Pancreas (tissue), 10 donors: ENCODE data around the gene CDC42. TPM values are rescaled to one million over a fixed set of nuclear protein-coding genes. Genes with fewer than 3 reads are reported as not detected.

ENCODE experiments used
- ATAC-seq, 4 donors: fragments of 200-7000 bp; cut with Tn5 transposase; one replicate each; pipeline versions ENCODE4 v1.8.0 to v1.9.1; 2020; ENCODE audit warnings: mild to moderate bottlenecking in 4 of 4, moderate library complexity in 4 of 4
- DNase-seq, 6 donors: peaks; one replicate each; pipeline ENCODE4 v3.0.0-alpha.2; 2020
- FAIRE-seq: peaks from 2 replicates; lab custom pipeline; 2012; peaks lifted over from hg19 to GRCh38; lab: Jason Lieb, UNC
- H3K27ac ChIP-seq, 4 donors: fragments of 200-600 bp; sonication (generic); 1 replicate in 3 of 4; 2 replicates in 1 of 4; pipeline versions ENCODE4 v1.5.0 to v1.8.0; 2020
- H3K27me3 ChIP-seq, 4 donors: fragments of 200-600 bp; one replicate each; pipeline ENCODE4 v1.8.0; 2021
- H3K36me3 ChIP-seq, 3 donors: fragments of 200-600 bp; sonication (generic) in 1 of 3; one replicate each; pipeline versions ENCODE4 v1.5.0 to v1.8.0; 2020 to 2021
- H3K4me1 ChIP-seq, 3 donors: fragments of 200-600 bp; one replicate each; pipeline ENCODE4 v1.8.0; 2021
- H3K4me3 ChIP-seq, 4 donors: fragments of 200-600 bp; sonication (generic) in 2 of 4; one replicate each; pipeline versions ENCODE4 v1.5.0 to v1.8.0; 2020 to 2021
- H3K9me3 ChIP-seq, 4 donors: fragments of 200-600 bp; one replicate each; pipeline ENCODE4 v1.8.0; 2021
- CTCF ChIP-seq, 4 donors: fragments of 200-600 bp; sonication (generic) in 3 of 4; IDR thresholded peaks; one replicate each; pipeline versions ENCODE4 v1.5.0 to v1.8.0; 2021; ENCODE audit warnings: antibody characterized with exemption in 4 of 4
- WGBS, 2 donors: extraction: QIAGEN DNeasy Blood & Tissue Kit; methylation state at CpG; one replicate each; pipeline ENCODE4 v1.1.7; 2013; 5-methylcytosine and 5-hydroxymethylcytosine counted together
- intact Hi-C, 3 donors: fragments of 100-400 bp; cut with DNase I; formaldehyde crosslinking; loops; one replicate each; pipeline versions ENCODE4 v1.11.1 to v1.14.2; 2022
- polyA plus RNA-seq, 2 donors: library from polyadenylated mRNA; stranded (reverse); fragments of 200-250 nt; gene quantifications; one replicate each; pipeline ENCODE4 v1.2.3, GENCODE V29; 2013
- total RNA-seq, 6 donors: library from RNA; stranded (reverse); fragmentation: NEBNext Ultra II Directional in 4 of 6; extraction: Animal tissue kit (Norgen Biotek cat#: 25700) in 4 of 6; gene quantifications; one replicate each; pipeline versions ENCODE4 v1.2.1 to v1.2.4, GENCODE V29; 2021 to 2023
- donor health status: healthy with polysubstance abuse.
- donor health status: DM: no; HTN: no; CAD: no; lungs with moderate emphysema.
- donor health status: DM: no; HTN: no; CAD: no.
- donor health status: control.
- donor health status: control.
- donor health status: Bipolar disorder and iron deficiency.
- donor health status: DM: yes; HTN: yes; CAD: no.
- donor health status: DM: no; HTN: no; CAD: no.
- donor health status: DM: no; HTN: no; CAD: no.
- donor health status: DM: yes; HTN: yes; CAD: no.

The CDC42 gene
- total and polyA plus RNA-seq, 8 donors, result 36.6 to 128 (median 63.4) TPM

DNA sequence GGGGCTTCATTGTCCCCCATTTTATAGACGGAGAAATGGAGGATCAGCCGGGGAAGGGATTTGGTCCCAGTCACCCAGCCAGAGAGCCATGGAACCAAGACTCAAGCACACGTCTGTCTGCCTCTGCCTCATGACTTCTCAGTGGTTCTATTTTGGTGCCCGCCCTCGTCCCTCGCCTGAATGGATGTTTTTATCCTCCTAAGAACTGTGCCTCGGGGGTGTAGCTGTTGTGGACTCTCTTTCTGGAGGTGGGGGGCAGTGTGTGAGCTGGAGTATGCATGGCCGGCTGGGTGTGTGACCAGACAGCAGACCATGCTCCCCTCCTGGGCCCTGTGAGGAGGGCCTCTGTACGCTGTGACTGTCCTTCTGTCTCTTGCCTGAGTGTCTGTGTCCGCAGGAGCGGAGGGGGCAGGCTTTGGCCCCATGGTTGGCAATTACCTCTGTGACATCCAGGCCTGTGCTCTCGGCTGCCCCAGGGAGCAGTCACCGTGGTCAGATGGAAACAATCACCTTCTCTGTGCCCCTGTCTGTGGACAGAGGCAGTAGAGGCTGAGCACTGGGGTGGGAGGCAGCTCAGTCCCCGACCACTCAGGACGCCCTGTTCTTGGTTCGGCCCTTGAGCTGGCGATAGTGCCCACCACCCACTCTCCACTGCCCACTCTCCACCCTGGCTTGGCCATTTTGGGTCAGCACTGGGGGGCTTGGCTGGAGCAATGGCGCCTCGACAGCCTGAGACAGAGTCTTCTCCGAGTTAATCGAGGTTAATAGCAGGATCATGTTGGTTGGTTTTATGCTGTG, 70.0 kb downstream of the CDC42 start:
- FAIRE-seq (no peak), DNase-seq (peak in 1 of 6 donors; percentile 5), ATAC-seq (no peak)
- TF ChIP-seq CTCF (IDR thresholded peaks at IDR 0.05), result no peak
- 81 to 88% methylated on average over 21 of the region's 21 CpGs for WGBS, 2 donors
- no peak overlapping the region for H3K27ac ChIP-seq
- H3K4me3 ChIP-seq, result no peak overlapping the region
- no peaks in the 10 kb centered on the region for H3K36me3 ChIP-seq
- H3K9me3 ChIP-seq, result no peaks in the 10 kb centered on the region
- H3K27me3 ChIP-seq, result no peaks in the 10 kb centered on the region
- no peaks in the 10 kb centered on the region for H3K4me1 ChIP-seq
- intact Hi-C loops, result no loop called here

DNA sequence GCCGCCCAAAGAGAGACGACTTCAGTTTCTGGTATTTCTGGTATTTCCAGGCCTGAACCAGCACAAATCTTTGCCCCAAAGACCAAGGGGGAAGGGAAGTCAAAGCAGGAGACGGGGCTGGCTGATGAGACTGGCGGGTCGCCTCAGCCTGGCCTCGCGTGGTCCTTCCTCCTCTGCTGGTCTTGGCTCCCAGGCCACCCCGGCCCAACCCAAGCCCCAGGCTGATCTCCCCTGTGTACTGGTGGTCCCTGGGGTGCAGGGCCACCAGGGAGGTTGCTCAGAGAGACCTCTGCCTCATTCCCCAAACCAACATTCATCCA, 70.5 kb downstream of the CDC42 start:
- FAIRE-seq, result no peak
- Histone ChIP-seq H3K4me3 (no peak overlapping the region), H3K9me3 (no peaks in the 10 kb centered on the region), H3K27ac (no peak overlapping the region), H3K27me3 (no peaks in the 10 kb centered on the region), H3K36me3 (no peaks in the 10 kb centered on the region), H3K4me1 (no peaks in the 10 kb centered on the region)
- no peak for ATAC-seq
- 84% methylated on average over 8 of the region's 8 CpGs for WGBS, 2 donors
- intact Hi-C loops, result no loop called here
- no peak for DNase-seq
- TF ChIP-seq CTCF (IDR thresholded peaks at IDR 0.05), result no peak

DNA sequence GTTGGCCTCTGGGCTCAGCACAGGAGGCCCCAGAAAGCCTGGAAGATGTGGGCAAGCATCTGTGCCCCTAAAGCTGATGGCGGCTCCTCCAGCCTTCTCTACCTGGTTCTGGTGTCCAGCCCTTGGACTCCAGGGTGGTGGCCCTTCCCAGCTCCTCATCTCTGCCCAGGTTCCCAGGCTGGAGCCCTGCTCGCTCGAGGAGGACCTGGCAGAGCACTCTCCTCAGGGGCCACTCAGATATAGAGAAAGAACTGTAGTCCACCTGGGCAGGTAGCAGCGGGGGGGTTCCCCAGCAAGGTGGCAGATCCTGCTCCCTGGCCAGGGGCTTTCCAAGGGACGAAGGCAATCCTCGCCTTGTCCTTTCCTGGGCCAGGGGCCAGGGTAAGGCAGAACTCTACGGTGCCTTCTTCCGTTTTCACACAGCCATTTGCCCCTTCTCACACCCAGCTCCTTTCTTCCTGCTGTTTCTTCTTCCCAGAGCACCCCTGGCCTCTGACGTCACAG, 71.4 kb downstream of the CDC42 start:
- intact Hi-C loops, result no loop called here
- Histone ChIP-seq H3K4me3 (no peak overlapping the region), H3K4me1 (no peaks in the 10 kb centered on the region), H3K27me3 (no peaks in the 10 kb centered on the region), H3K9me3 (no peaks in the 10 kb centered on the region), H3K36me3 (no peaks in the 10 kb centered on the region), H3K27ac (peak overlapping the region in 1 of 4 donors; percentile 41)
- FAIRE-seq, result no peak
- 72 to 79% methylated on average over 9 of the region's 9 CpGs for WGBS, 2 donors
- no peak for TF ChIP-seq CTCF (IDR thresholded peaks at IDR 0.05)
- DNase-seq, result no peak
- peak in 1 of 4 donors; percentile 77 for ATAC-seq

DNA sequence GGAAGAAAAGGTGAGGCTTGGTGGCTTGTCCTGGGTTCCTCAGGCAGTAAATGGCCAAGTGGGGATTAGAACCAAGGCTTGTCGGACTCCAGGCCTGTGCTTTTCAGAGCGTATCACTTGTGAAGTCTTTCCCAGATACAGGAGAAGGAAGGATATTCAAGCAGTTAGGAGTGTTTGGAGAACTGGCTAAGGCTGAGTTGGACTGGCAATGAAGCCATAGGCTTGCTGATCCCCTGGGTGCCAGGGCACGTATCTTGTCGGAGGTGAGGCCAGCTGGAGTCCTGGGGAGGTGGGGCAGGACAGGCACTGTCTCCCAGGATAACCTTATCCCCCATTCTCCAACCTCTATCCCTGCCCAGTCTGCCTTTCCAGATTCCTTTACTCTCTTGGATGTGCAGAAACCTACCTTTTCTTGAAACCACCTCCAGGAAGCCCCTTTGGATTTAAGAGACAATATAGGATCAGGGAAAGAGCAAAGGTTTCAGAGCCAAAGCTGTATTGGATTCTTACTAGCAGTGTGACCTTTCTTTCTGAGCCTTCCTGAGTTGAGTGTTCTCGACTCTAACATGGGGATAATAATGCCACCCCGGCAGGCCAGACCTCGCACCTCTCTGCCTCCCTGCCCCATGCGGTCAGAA, 72.2 kb downstream of the CDC42 start:
- H3K4me3 ChIP-seq, result no peak overlapping the region
- DNase-seq, result peak in 1 of 6 donors; percentile 21
- 90 to 95% methylated on average over 8 of the region's 8 CpGs for WGBS, 2 donors

More for the DNA sequence above, 72.2 kb downstream of the CDC42 start:
- FAIRE-seq (no peak), ATAC-seq (no peak)
- TF ChIP-seq CTCF (IDR thresholded peaks at IDR 0.05), result no peak
- H3K9me3 ChIP-seq, result no peaks in the 10 kb centered on the region
- no peaks in the 10 kb centered on the region for H3K36me3 ChIP-seq
- no peaks in the 10 kb centered on the region for H3K4me1 ChIP-seq
- intact Hi-C loops, result no loop called here
- H3K27ac ChIP-seq, result no peak overlapping the region
- H3K27me3 ChIP-seq, result no peaks in the 10 kb centered on the region
